Measurements from ENCODE around the gene PCBP1. TPM values are rescaled to one million over a fixed set of nuclear protein-coding genes. Genes with fewer than 3 reads are reported as not detected.

Gene PCBP1
- total and polyA plus RNA-seq, 9 of the 15 experiments (the other 6 are each of a cell fraction or from before 2014, with no cell fraction given) = 19.2 to 407 (median 78.1) TPM

GRCh38 chr2:70086838-70087701 is at the start of gene PCBP1 (continued):
- TF ChIP-seq ZNF445 (CRISPR knock-in tag; IDR thresholded peaks at IDR 0.05; ENCODE audit: low read depth) (no peak), KLF13 (tag; IDR thresholded peaks at IDR 0.05; ENCODE audit: borderline replicate concordance, low read depth) (0 out of 2 replicates have a peak, but pooled peaks have one; percentile 35), SMC3 (conservative IDR thresholded peaks at IDR 0.05; ENCODE audit: insufficient read depth, low read depth, low read length) (0 out of 2 replicates have a peak, but pooled peaks have one; percentile 9), THRB (CRISPR knock-in tag; conservative IDR thresholded peaks at IDR 0.05) (peak; percentile 77; the same call in 1 of the 2 replicates), SMARCE1 (IDR thresholded peaks at IDR 0.05) (no peak), DPF2 (IDR thresholded peaks at IDR 0.05) (no peak), CBFA2T3 (IDR thresholded peaks at IDR 0.05) (0 out of 2 replicates have a peak, but pooled peaks have one; percentile 2), OTX1 (CRISPR knock-in tag; IDR thresholded peaks at IDR 0.05) (no peak), COPS2 (conservative IDR thresholded peaks at IDR 0.05) (no peak), CREB3L1 (IDR thresholded peaks at IDR 0.05; ENCODE audit: borderline replicate concordance, low read depth) (no peak; the same call in 1 of the 2 replicates), MEIS2 (IDR thresholded peaks at IDR 0.05; ENCODE audit: partially characterized antibody) (peak; percentile 40), ZNF436 (CRISPR knock-in tag; IDR thresholded peaks at IDR 0.05) (no peak), TRIM28 (IDR thresholded peaks at IDR 0.05) (no peak), E2F4 (CRISPR knock-in tag; IDR thresholded peaks at IDR 0.05; ENCODE audit: low read depth) (no peak), CHD1 (IDR thresholded peaks at IDR 0.05; ENCODE audit: low read length) (no peak), POLR2G (IDR thresholded peaks at IDR 0.05; ENCODE audit: low read depth, low read length) (peak; percentile 79), PML (IDR thresholded peaks at IDR 0.05; ENCODE audit: low read length) (peak; percentile 45), HNRNPH1 (optimal IDR thresholded peaks at IDR 0.05; ENCODE audit: low read depth, low read length) (no peak), ATF6 (CRISPR knock-in tag; IDR thresholded peaks at IDR 0.05) (no peak; the same call in 1 of the 2 replicates)
- TF ChIP-seq, protein P1, sequence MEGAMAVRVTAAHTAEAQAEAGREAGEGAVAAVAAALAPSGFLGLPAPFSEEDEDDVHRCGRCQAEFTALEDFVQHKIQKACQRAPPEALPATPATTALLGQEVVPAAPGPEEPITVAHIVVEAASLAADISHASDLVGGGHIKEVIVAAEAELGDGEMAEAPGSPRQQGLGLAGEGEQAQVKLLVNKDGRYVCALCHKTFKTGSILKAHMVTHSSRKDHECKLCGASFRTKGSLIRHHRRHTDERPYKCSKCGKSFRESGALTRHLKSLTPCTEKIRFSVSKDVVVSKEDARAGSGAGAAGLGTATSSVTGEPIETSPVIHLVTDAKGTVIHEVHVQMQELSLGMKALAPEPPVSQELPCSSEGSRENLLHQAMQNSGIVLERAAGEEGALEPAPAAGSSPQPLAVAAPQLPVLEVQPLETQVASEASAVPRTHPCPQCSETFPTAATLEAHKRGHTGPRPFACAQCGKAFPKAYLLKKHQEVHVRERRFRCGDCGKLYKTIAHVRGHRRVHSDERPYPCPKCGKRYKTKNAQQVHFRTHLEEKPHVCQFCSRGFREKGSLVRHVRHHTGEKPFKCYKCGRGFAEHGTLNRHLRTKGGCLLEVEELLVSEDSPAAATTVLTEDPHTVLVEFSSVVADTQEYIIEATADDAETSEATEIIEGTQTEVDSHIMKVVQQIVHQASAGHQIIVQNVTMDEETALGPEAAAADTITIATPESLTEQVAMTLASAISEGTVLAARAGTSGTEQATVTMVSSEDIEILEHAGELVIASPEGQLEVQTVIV (CRISPR knock-in tag; IDR thresholded peaks at IDR 0.05; ENCODE audit: borderline replicate concordance) = no peak

Data from K562 (cell line).